ENCODE data around the gene HLF. TPM values are rescaled to one million over a fixed set of nuclear protein-coding genes. Genes with fewer than 3 reads are reported as not detected.

HLF gene, protein sequence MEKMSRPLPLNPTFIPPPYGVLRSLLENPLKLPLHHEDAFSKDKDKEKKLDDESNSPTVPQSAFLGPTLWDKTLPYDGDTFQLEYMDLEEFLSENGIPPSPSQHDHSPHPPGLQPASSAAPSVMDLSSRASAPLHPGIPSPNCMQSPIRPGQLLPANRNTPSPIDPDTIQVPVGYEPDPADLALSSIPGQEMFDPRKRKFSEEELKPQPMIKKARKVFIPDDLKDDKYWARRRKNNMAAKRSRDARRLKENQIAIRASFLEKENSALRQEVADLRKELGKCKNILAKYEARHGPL
- total RNA-seq (2022; extraction: Qiagen RNA extraction): 0.08 to 0.30 TPM (median 0.14 TPM) in 5 replicates

DNA sequence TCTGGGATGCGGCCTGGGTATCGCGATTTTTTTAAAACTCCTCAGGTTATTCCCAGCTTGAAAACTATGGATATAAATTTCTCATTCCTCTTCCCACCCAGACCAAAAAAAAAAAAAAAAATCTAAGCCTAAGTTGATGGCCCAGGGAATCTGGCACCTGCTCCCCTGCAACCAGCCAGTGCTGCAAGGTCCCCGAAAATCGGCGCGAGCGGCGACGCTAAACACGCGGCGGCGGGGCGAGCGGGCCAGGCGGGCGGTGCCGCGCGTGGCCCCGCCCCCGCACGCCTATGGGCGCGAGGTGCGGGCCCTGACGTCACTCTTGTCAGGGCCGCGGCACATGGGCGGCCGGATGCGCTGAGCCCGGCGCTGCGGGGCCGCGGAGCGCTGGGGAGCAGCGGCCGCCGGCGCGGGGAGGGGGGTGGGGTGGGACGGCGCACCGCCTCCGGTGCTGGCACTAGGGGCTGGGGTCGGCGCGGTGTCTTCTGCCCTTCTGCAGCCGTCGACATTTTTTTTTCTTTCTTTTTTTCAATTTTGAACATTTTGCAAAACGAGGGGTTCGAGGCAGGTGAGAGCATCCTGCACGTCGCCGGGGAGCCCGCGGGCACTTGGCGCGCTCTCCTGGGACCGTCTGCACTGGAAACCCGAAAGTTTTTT lies at the start of gene HLF:
Gene HLF, plus strand, starts transcription at position 316 of the 654 bp plus-strand sequence. CDS start 525 bp downstream, outside the sequence.

Other genes with a start within 250 kb of the HLF start
- gene MMD, start 156.9 kb downstream of the HLF start, total RNA-seq (2022; extraction: Qiagen RNA extraction): 24.7 to 33.9 TPM (median 27.9 TPM) in 5 replicates
- gene SMIM36, start 246.5 kb downstream of the HLF start, total RNA-seq (2022; extraction: Qiagen RNA extraction): not detected in 5 replicates

All from A549 treated with dexamethasone at 1 μM for 4 hours (cell line).